Psoas muscle (tissue), 8 donors: ENCODE measurements around the gene SEC14L1. TPM values are rescaled to one million over a fixed set of nuclear protein-coding genes. Genes with fewer than 3 reads are reported as not detected.

Experiments used
- ATAC-seq, 4 donors: fragments of 200-7000 bp; cut with Tn5 transposase; one replicate each; pipeline ENCODE4 v1.9.1; 2020; ENCODE audit warnings: moderate library complexity in 3 of 4, mild to moderate bottlenecking in 2 of 4
- DNase-seq, 2 donors: peaks; one replicate each; pipeline ENCODE4 v3.0.0-alpha.2; 2020
- H3K27ac ChIP-seq: fragments of 200-600 bp; one replicate; pipeline ENCODE4 v1.8.0; 2022
- H3K27me3 ChIP-seq, 3 donors: fragments of 200-600 bp in 1 of 3; one replicate each; pipeline versions ENCODE4 v1.6.1 to v1.8.0; 2013 to 2022; ENCODE audit warnings: low read length in 2 of 3, mild to moderate bottlenecking in 2 of 3, moderate library complexity in 1 of 3; ENCODE audit not compliant: insufficient read depth in 3 of 3
- H3K36me3 ChIP-seq, 2 donors: fragments of 200-600 bp in 1 of 2; one replicate each; pipeline versions ENCODE4 v1.6.1 to v1.8.0; 2013 to 2022; ENCODE audit warnings: low read depth in 1 of 2, mild to moderate bottlenecking in 1 of 2, moderate library complexity in 1 of 2; ENCODE audit not compliant: insufficient read depth in 1 of 2
- H3K4me1 ChIP-seq: fragments of 200-600 bp; one replicate; pipeline ENCODE4 v1.8.0; 2022
- H3K4me3 ChIP-seq: fragments of 200-600 bp; one replicate; pipeline ENCODE4 v1.8.0; 2022; ENCODE audit warnings: mild to moderate bottlenecking
- H3K9me3 ChIP-seq: fragments of 200-600 bp; one replicate; pipeline ENCODE4 v1.8.0; 2022
- WGBS, 3 donors: extraction: QIAGEN DNeasy Blood & Tissue Kit; methylation state at CpG; one replicate each; pipeline versions ENCODE4 v1.1.6 to v1.1.7; 2013; 5-methylcytosine and 5-hydroxymethylcytosine counted together
- intact Hi-C, 2 donors: fragments of 100-400 bp; cut with DNase I; formaldehyde crosslinking; loops; one replicate each; pipeline versions ENCODE4 v1.11.0 to v1.14.2; 2022
- long read RNA-seq, 2 donors: library from polyadenylated mRNA; unstranded; transcript quantifications; one replicate each; pipeline ENCODE4 v2.0.0, GENCODE V29; 2021
- polyA plus RNA-seq, 3 donors: library from polyadenylated mRNA; stranded (reverse); fragments of 200-250 nt; gene quantifications; one replicate each; pipeline ENCODE4 v1.2.3, GENCODE V29; 2013
- total RNA-seq, 4 donors: library from RNA; stranded (reverse); fragmentation: NEBNext Ultra II Directional in 2 of 4; extraction: Animal tissue kit (Norgen Biotek cat#: 25700) in 2 of 4; gene quantifications; one replicate each; pipeline versions ENCODE4 v1.2.1 to v1.2.4, GENCODE V29; 2021 to 2023
- TF ChIP-seq, protein P1 (sequence below): fragments of 200-600 bp; IDR thresholded peaks from one replicate; pipeline ENCODE4 v1.8.0; 2022; ENCODE audit warnings: antibody characterized with exemption
- donor health status: healthy with polysubstance abuse.
- donor health status: DM: no; HTN: no; CAD: no; lungs with moderate emphysema.
- donor health status: Bipolar disorder and iron deficiency.
- donor health status: healthy.
- donor health status: DM: yes; HTN: yes; CAD: no.
- donor health status: DM: no; HTN: no; CAD: no.
- donor health status: DM: no; HTN: no; CAD: no.
- donor health status: DM: yes; HTN: yes; CAD: no.

The SEC14L1 gene
- total RNA-seq = 10 to 100 TPM; 68.7 to 98.9 (median 73.0) TPM
- polyA plus RNA-seq = 10 to 100 TPM; 38.6 to 84.2 (median 43.2) TPM
- long read RNA-seq, donor 1, full-length matches to known transcripts = 12 of 33 reads
- long read RNA-seq, donor 1, partial matches to known transcripts = 10 of 33 reads
- long read RNA-seq, donor 1, other reads (novel, unspliced or antisense) = 11 of 33 reads
- long read RNA-seq, donor 2, full-length matches to known transcripts = 29 of 87 reads
- long read RNA-seq, donor 2, partial matches to known transcripts = 26 of 87 reads
- long read RNA-seq, donor 2, other reads (novel, unspliced or antisense) = 32 of 87 reads

GRCh38 chr17:77140878-77141767 lies at the start of gene SEC14L1:
Gene SEC14L1, plus strand, starts transcription at chr17:77140969. Its CDS starts 2,628 bp downstream, at chr17:77143597.
- intact Hi-C loops = loop anchor here in 1 of 2 donors (5.0 kb wide), 1 partner anchor 66 kb away; no protein-coding TSS in a partner anchor
- Histone ChIP-seq H3K27me3 (no peaks in the 10 kb centered on the region), H3K4me1 (peaks cover 33% of the 10 kb centered on the region), H3K9me3 (no peaks in the 10 kb centered on the region), H3K4me3 (peak within 1 kb of the TSS; percentile 85), H3K27ac (peak within 1 kb of the TSS; percentile 99), H3K36me3 (peaks cover 0 to 36% of the 10 kb centered on the region in 2 donors)
- TF ChIP-seq, protein P1, sequence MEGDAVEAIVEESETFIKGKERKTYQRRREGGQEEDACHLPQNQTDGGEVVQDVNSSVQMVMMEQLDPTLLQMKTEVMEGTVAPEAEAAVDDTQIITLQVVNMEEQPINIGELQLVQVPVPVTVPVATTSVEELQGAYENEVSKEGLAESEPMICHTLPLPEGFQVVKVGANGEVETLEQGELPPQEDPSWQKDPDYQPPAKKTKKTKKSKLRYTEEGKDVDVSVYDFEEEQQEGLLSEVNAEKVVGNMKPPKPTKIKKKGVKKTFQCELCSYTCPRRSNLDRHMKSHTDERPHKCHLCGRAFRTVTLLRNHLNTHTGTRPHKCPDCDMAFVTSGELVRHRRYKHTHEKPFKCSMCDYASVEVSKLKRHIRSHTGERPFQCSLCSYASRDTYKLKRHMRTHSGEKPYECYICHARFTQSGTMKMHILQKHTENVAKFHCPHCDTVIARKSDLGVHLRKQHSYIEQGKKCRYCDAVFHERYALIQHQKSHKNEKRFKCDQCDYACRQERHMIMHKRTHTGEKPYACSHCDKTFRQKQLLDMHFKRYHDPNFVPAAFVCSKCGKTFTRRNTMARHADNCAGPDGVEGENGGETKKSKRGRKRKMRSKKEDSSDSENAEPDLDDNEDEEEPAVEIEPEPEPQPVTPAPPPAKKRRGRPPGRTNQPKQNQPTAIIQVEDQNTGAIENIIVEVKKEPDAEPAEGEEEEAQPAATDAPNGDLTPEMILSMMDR = no peak
- DNase-seq (peak; percentile 55 to 89), ATAC-seq (peak; percentile 3 to 70 (median 58))
- WGBS, 3 donors = 0 to 1% (median 1%) methylated on average over 37 to 99 of the region's 99 CpGs

DNA sequence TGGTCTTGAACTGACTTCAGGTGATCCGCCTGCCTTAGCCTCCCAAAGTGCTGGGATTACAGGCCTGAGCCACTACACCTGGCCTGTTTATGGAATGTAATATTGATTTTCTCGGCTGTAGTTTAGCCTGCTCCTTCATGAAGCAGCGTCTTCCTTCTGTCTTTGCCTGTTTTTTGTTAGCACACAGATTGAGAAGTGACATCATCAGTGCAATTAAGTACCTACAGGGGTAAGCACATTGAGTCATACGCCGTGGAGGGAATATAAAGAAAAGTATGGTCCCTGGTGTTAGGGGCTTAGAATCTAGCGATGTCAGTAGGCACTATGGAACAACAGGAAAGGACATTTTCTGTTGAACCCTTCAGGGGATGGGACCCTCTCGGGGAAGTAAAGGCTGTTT lies 48.7 kb upstream of the SEC14L1 start:
- WGBS, 3 donors = 86 to 91% (median 89%) methylated on average over 7 of the region's 7 CpGs
- H3K27ac ChIP-seq = peak overlapping the region; percentile 26
- H3K27me3 ChIP-seq = no peaks in the 10 kb centered on the region
- peaks cover 59% of the 10 kb centered on the region for H3K4me1 ChIP-seq
- ATAC-seq = no peak
- DNase-seq = no peak
- TF ChIP-seq, protein P1 = no peak
- H3K4me3 ChIP-seq = no peak overlapping the region
- intact Hi-C loops = no loop called here
- H3K9me3 ChIP-seq = no peaks in the 10 kb centered on the region
- peaks cover 12 to 64% of the 10 kb centered on the region in 2 donors for H3K36me3 ChIP-seq

DNA sequence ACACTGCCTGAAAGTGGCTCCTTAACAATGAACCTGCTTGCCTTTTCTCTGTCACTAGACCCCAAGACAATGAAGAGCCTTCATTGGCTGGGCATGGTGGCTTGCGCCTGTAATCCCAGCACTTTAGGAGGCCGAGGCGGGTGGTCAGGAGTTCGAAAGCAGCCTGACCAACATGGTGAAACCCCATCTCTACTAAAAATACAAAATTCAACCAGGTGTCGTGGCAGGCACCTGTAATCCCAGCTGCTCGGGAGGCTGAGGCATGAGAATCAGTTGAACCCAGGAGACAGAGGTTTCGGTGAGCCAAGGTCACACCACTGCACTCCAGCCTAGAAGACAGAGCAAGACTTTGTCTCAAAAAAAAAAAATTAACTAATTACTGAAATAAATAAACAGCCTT lies 45.3 kb upstream of the SEC14L1 start:
- DNase-seq = no peak
- no peak for ATAC-seq
- Histone ChIP-seq H3K36me3 (peaks cover 12 to 57% of the 10 kb centered on the region in 2 donors), H3K9me3 (no peaks in the 10 kb centered on the region), H3K4me3 (no peak overlapping the region), H3K4me1 (peaks cover 72% of the 10 kb centered on the region), H3K27ac (peak overlapping the region; percentile 11), H3K27me3 (no peaks in the 10 kb centered on the region)
- intact Hi-C loops = loop anchor here (5.0 kb wide), 4 partner anchors 37 to 117 kb away; no protein-coding TSS in a partner anchor
- WGBS, 3 donors = 87 to 93% (median 90%) methylated on average over 7 of the region's 7 CpGs
- TF ChIP-seq, protein P1 = no peak

DNA sequence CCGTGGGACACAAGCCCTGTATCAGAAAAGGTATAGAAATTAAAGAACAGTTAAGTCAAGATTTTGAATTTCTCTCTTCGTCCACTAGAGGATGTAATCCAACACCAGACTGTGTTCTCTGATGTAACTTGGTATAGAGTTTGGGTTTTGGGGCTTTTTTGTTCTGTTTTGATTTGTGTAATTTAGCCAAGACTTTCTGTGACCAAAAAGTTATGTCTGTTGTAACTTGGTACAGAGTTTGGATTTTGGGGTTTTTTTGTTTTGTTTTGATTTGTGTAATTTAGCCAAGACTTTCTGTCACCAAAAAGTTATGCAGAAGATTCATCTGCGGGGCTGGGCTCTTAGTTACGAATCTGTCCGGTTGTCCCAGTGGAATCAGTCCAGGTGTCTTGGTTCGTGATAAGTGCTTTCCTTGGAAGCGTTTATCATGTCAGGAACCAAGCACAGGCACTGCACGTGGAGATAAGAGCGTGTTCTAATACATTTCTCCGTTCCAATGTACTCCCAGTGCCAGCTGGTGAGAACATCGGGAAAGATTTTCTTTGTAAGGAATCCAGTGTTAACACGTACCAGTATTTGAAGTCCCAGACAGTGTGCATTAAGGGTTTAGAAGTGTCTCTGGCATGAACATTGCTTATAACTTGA lies 44.1 kb upstream of the SEC14L1 start:
- ATAC-seq (peak in 3 of 4 donors; percentile 13 to 57 (median 31)), DNase-seq (no peak)
- TF ChIP-seq, protein P1 = peak; percentile 58
- Histone ChIP-seq H3K4me3 (peak overlapping the region; percentile 8), H3K27ac (peak overlapping the region; percentile 83), H3K4me1 (peaks cover 60% of the 10 kb centered on the region), H3K9me3 (no peaks in the 10 kb centered on the region), H3K36me3 (peaks cover 8 to 44% of the 10 kb centered on the region in 2 donors), H3K27me3 (no peaks in the 10 kb centered on the region)
- 9 to 15% (median 10%) methylated on average over 12 of the region's 12 CpGs for WGBS, 3 donors
- intact Hi-C loops = loop anchor here (5.0 kb wide), 4 partner anchors 36 to 116 kb away; no protein-coding TSS in a partner anchor
